ENCODE measurements around the gene CHPT1.
"Not testable (repeated sequence)": the region's sequence is repeated elsewhere in the genome, so short reads cannot be mapped to it uniquely, and the experiment has no call there.

CHPT1 gene

GRCh38 chr12:101681627-101682026 is 15.8 kb upstream of the CHPT1 start:
- in situ Hi-C loops (cut with HindIII; ENCODE audit: low sequenced_read_pairs) = not testable (repeated sequence)

- in situ Hi-C loops (cut with HindIII; ENCODE audit: low sequenced_read_pairs) = no loop called here
Observed at GRCh38 chr12:101685092-101685491, 12.3 kb upstream of the CHPT1 start.

GRCh38 chr12:101686176-101686575 is 11.3 kb upstream of the CHPT1 start:
- in situ Hi-C loops (cut with HindIII; ENCODE audit: low sequenced_read_pairs) = no loop called here

- in situ Hi-C loops (cut with HindIII; ENCODE audit: low sequenced_read_pairs) = no loop called here
Observed at GRCh38 chr12:101690544-101691098, 6.8 kb upstream of the CHPT1 start.

- in situ Hi-C loops (cut with HindIII; ENCODE audit: low sequenced_read_pairs) = no loop called here
Observed at GRCh38 chr12:101691503-101692096, 5.8 kb upstream of the CHPT1 start.

GRCh38 chr12:101694297-101694848 is 3.1 kb upstream of the CHPT1 start:
- in situ Hi-C loops (cut with HindIII; ENCODE audit: low sequenced_read_pairs) = no loop called here

- in situ Hi-C loops (cut with HindIII; ENCODE audit: low sequenced_read_pairs) = no loop called here
Observed at GRCh38 chr12:101694986-101695385, 2.5 kb upstream of the CHPT1 start.

GRCh38 chr12:101695706-101696105 is 1.7 kb upstream of the CHPT1 start:
- in situ Hi-C loops (cut with HindIII; ENCODE audit: low sequenced_read_pairs) = no loop called here

GRCh38 chr12:101696251-101697196 is 916 bp upstream of the CHPT1 start:
- in situ Hi-C loops (cut with HindIII; ENCODE audit: low sequenced_read_pairs) = no loop called here

- in situ Hi-C loops (cut with HindIII; ENCODE audit: low sequenced_read_pairs) = no loop called here
Observed at GRCh38 chr12:101697930-101698799, 725 bp downstream of the CHPT1 start.

GRCh38 chr12:101698800-101699347 is 1.4 kb downstream of the CHPT1 start:
- in situ Hi-C loops (cut with HindIII; ENCODE audit: low sequenced_read_pairs) = no loop called here

- in situ Hi-C loops (cut with HindIII; ENCODE audit: low sequenced_read_pairs) = no loop called here
Observed at GRCh38 chr12:101700299-101700820, 2.9 kb downstream of the CHPT1 start.

- in situ Hi-C loops (cut with HindIII; ENCODE audit: low sequenced_read_pairs) = no loop called here
Observed at GRCh38 chr12:101703487-101703886, 6.0 kb downstream of the CHPT1 start.

GRCh38 chr12:101706403-101706802 is 9.0 kb downstream of the CHPT1 start:
- in situ Hi-C loops (cut with HindIII; ENCODE audit: low sequenced_read_pairs) = no loop called here

- in situ Hi-C loops (cut with HindIII; ENCODE audit: low sequenced_read_pairs) = no loop called here
Observed at GRCh38 chr12:101707131-101707782, 9.8 kb downstream of the CHPT1 start.

GRCh38 chr12:101710288-101710687 is 12.8 kb downstream of the CHPT1 start:
- in situ Hi-C loops (cut with HindIII; ENCODE audit: low sequenced_read_pairs) = no loop called here

GRCh38 chr12:101713059-101713682 is 15.7 kb downstream of the CHPT1 start:
- in situ Hi-C loops (cut with HindIII; ENCODE audit: low sequenced_read_pairs) = no loop called here

- in situ Hi-C loops (cut with HindIII; ENCODE audit: low sequenced_read_pairs) = no loop called here
Observed at GRCh38 chr12:101713930-101714329, 16.5 kb downstream of the CHPT1 start.

- in situ Hi-C loops (cut with HindIII; ENCODE audit: low sequenced_read_pairs) = no loop called here
Observed at GRCh38 chr12:101714877-101715444, 17.5 kb downstream of the CHPT1 start.

Measured in DLD1 (cell line).